ENCODE measurements around the gene HDLBP. TPM values are rescaled to one million over a fixed set of nuclear protein-coding genes. Genes with fewer than 3 reads are reported as not detected.
A peak's percentile ranks its signal among the peaks of the same experiment; 100 is the strongest.

Gene HDLBP
- total RNA-seq, 2 experiments from 2014 or later: 170 to 176 TPM

DNA sequence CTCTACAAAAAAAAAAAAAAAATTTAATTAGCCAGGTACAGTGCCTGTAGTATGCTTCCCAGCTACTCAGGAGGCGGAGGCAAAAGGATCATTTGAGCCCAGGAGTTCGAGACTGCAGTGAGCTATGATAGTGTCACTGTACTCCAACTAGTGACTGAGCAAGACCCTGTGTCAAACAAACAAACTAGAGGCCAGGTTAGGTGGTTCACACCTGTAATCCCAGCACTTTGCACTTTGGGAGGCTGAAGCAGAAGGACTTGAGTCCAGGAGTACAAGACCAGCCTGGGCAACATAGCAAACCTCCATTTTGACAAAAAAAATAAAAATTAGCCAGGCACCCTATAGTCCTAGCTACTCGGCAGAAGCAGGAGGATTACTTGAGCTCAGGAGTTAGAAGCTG lies 13.4 kb downstream of the HDLBP start:
- intact Hi-C loops (cut with micrococcal nuclease; ENCODE audit: unreplicated experiment): no loop called here
- CTCF ChIA-PET (ENCODE audit: unreplicated experiment): no interaction called here
- POLR2A ChIA-PET: interaction anchor here (1.4 kb wide), 1 partner anchor 22 kb away, joined by 4 read pairs; no protein-coding TSS in a partner anchor
- Histone ChIP-seq H3K9me3 (ENCODE audit: low read length) (no peaks in the 10 kb centered on the region), H3K4me3 (ENCODE audit: low read depth, low read length, poor library complexity, severe bottlenecking) (no peak overlapping the region), H3K79me2 (ENCODE audit: insufficient read depth, low read depth, low read length) (peaks cover 50% of the 10 kb centered on the region; the same call in 1 of the 2 replicates), H3K9me2 (ENCODE audit: insufficient read depth, low read length) (no peaks in the 10 kb centered on the region), H4K20me1 (ENCODE audit: insufficient read depth, low read length) (no peaks in the 10 kb centered on the region; the same call in 1 of the 2 replicates), H3K36me3 (ENCODE audit: insufficient read depth, low read length) (peaks cover 9% of the 10 kb centered on the region; the same call in 1 of the 2 replicates), H3K4me2 (ENCODE audit: low read length) (no peak overlapping the region), H3K27ac (ENCODE audit: low read depth, low read length, poor library complexity, severe bottlenecking) (no peak overlapping the region), H3K4me1 (ENCODE audit: insufficient read depth, low read length, poor library complexity, severe bottlenecking) (no peaks in the 10 kb centered on the region), H2AFZ (ENCODE audit: low read length) (no peak overlapping the region)
- TF ChIP-seq EZH2phosphoT487 (IDR thresholded peaks at IDR 0.05; ENCODE audit: borderline replicate concordance, low read depth, low read length): no peak
- TF ChIP-seq, protein P1, sequence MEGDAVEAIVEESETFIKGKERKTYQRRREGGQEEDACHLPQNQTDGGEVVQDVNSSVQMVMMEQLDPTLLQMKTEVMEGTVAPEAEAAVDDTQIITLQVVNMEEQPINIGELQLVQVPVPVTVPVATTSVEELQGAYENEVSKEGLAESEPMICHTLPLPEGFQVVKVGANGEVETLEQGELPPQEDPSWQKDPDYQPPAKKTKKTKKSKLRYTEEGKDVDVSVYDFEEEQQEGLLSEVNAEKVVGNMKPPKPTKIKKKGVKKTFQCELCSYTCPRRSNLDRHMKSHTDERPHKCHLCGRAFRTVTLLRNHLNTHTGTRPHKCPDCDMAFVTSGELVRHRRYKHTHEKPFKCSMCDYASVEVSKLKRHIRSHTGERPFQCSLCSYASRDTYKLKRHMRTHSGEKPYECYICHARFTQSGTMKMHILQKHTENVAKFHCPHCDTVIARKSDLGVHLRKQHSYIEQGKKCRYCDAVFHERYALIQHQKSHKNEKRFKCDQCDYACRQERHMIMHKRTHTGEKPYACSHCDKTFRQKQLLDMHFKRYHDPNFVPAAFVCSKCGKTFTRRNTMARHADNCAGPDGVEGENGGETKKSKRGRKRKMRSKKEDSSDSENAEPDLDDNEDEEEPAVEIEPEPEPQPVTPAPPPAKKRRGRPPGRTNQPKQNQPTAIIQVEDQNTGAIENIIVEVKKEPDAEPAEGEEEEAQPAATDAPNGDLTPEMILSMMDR (conservative IDR thresholded peaks at IDR 0.05; ENCODE audit: low read length): no peak
- BruUV-seq (replicated peaks): no TSS peak
- DNase-seq (ENCODE audit: low spot score): no peak

DNA sequence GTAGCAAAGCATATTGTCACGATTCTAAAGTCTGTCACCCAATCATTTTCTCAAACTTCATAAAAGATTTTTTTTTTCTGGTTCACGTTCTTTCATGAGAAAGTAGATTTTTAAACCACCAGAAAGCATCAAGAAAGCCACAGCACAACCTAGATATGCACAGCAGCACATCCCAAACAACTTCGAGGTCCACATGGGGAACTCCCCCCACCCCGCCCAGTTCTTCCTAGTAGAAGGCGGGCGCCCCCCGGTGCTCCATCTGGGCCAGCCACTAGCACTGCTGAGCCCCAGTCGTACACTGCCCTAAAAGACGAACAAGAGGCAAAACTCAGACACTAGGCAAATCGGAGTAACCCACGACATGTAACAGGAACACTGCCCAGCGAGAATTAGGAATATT lies 15.5 kb downstream of the HDLBP start:
- Histone ChIP-seq H4K20me1 (ENCODE audit: insufficient read depth, low read length) (peaks cover 4% of the 10 kb centered on the region; the same call in 1 of the 2 replicates), H3K36me3 (ENCODE audit: insufficient read depth, low read length) (peaks cover 17% of the 10 kb centered on the region), H3K79me2 (ENCODE audit: insufficient read depth, low read depth, low read length) (peaks cover 68% of the 10 kb centered on the region; the same call in 1 of the 2 replicates), H3K9me2 (ENCODE audit: insufficient read depth, low read length) (no peaks in the 10 kb centered on the region), H3K9me3 (ENCODE audit: low read length) (no peaks in the 10 kb centered on the region), H3K4me3 (ENCODE audit: low read depth, low read length, poor library complexity, severe bottlenecking) (no peak overlapping the region), H3K27ac (ENCODE audit: low read depth, low read length, poor library complexity, severe bottlenecking) (no peak overlapping the region), H2AFZ (ENCODE audit: low read length) (no peak overlapping the region), H3K4me2 (ENCODE audit: low read length) (no peak overlapping the region), H3K4me1 (ENCODE audit: insufficient read depth, low read length, poor library complexity, severe bottlenecking) (peaks cover 6% of the 10 kb centered on the region)
- TF ChIP-seq, protein P1 (conservative IDR thresholded peaks at IDR 0.05; ENCODE audit: low read length): peak; percentile 29; the same call in 1 of the 2 replicates
- TF ChIP-seq EZH2phosphoT487 (IDR thresholded peaks at IDR 0.05; ENCODE audit: borderline replicate concordance, low read depth, low read length): no peak
- no TSS peak for BruUV-seq (replicated peaks)
- no peak for DNase-seq (ENCODE audit: low spot score)
- intact Hi-C loops (cut with micrococcal nuclease; ENCODE audit: unreplicated experiment): no loop called here
- ChIA-PET POLR2A (no interaction called here), CTCF (ENCODE audit: unreplicated experiment) (no interaction called here)

DNA sequence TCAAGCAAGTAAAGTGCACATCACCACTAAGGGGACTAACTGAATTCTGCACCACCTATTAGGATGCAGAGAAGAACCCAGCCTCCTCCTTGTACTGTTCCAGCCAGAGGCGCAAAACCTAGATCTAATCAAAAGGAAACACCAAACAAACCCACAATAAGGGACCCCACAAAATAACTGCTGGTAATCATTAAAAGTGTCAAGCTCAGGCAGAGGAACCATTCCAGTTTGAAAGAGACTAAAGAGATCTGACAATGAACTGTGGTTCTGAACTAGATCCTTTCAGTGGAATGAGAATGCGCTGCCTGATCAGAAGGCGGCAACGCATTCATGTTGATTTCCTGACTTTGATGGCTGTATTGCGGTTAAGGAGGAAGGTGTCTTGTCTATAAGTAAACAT lies 16.8 kb downstream of the HDLBP start:
- TF ChIP-seq EZH2phosphoT487 (IDR thresholded peaks at IDR 0.05; ENCODE audit: borderline replicate concordance, low read depth, low read length): no peak
- TF ChIP-seq, protein P1 (conservative IDR thresholded peaks at IDR 0.05; ENCODE audit: low read length): no peak
- Histone ChIP-seq H3K36me3 (ENCODE audit: insufficient read depth, low read length) (peaks cover 17% of the 10 kb centered on the region), H4K20me1 (ENCODE audit: insufficient read depth, low read length) (peaks cover 4% of the 10 kb centered on the region; the same call in 1 of the 2 replicates), H2AFZ (ENCODE audit: low read length) (no peak overlapping the region), H3K9me2 (ENCODE audit: insufficient read depth, low read length) (no peaks in the 10 kb centered on the region), H3K79me2 (ENCODE audit: insufficient read depth, low read depth, low read length) (peaks cover 77% of the 10 kb centered on the region), H3K4me1 (ENCODE audit: insufficient read depth, low read length, poor library complexity, severe bottlenecking) (peaks cover 6% of the 10 kb centered on the region), H3K4me3 (ENCODE audit: low read depth, low read length, poor library complexity, severe bottlenecking) (no peak overlapping the region), H3K27ac (ENCODE audit: low read depth, low read length, poor library complexity, severe bottlenecking) (no peak overlapping the region), H3K4me2 (ENCODE audit: low read length) (no peak overlapping the region), H3K9me3 (ENCODE audit: low read length) (no peaks in the 10 kb centered on the region)
- intact Hi-C loops (cut with micrococcal nuclease; ENCODE audit: unreplicated experiment): no loop called here
- no TSS peak for BruUV-seq (replicated peaks)
- DNase-seq (ENCODE audit: low spot score): no peak
- POLR2A ChIA-PET: interaction anchor here (0.9 to 1.0 kb wide), 2 partner anchors 13 to 15 kb away, joined by 3 to 6 read pairs; no protein-coding TSS in a partner anchor
- CTCF ChIA-PET (ENCODE audit: unreplicated experiment): no interaction called here
